GF-D8 (cell line): ENCODE measurements around the gene MED27.

Source experiments
- DNase-seq: peaks from one replicate; lab custom pipeline; 2025; lab: John Stamatoyannopoulos, UW

Gene MED27

GRCh38 chr9:132041798-132042197 is 37.9 kb downstream of the MED27 start:
- DNase-seq = no peak

DNA sequence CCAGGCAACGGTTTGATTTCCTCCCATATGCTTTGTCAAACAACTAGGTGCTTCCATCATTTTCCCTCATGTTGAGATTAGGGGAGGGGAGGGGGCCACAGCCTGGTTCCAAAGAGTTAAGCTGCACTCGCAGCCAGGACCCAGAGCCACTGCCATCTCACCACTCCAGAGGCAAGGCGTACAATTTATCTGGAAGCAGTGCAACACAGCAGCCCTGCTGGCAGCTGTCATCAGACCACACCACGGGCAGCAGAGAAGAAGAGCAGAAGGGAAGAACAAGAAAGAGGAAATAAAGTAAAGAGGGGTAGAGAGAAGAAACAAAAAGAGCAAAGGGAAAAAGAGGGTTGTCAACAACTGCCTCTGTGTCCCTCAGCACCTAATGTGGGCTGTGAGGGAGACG is 38.9 kb downstream of the MED27 start:
- no peak for DNase-seq

DNA sequence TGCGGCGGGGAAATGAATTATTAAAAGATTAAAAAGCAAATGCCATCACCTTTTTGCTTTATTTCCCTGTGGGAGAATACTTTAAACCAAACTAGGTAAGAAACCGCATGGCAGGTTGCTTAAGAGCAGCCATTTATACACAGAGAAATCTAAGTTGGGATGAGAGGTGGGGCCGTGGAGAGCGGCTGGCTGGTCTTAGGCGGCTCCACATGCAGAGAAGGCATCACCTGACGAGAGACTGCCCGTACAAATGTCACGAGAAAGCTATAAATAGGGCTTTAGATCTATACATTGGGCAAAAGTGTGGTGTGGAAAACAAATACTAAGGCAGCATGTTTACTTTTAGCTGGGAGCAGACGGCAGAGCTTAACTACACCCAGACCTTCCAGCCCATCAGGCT is 39.4 kb downstream of the MED27 start:
- DNase-seq = no peak

- no peak for DNase-seq
Observed at GRCh38 chr9:132039284-132039683, 40.4 kb downstream of the MED27 start.

DNA sequence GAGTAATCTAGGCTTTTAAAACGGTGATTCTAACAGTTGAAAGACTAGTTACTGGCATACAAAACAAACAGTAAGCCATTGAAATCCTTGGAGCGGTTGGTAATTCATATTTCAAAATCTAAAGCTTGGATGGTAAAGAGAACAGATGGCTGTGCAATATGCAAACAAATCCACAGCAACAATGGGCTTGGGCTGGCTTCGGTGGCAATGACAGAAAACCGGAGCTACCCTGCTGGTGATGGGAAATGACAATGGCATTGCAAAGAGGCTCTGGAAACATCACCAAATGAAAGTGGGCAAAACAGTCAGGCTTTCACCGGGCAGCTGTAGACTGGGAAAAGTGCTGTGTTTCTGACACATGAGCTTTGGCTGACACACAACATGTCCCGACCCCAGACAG is 42.2 kb downstream of the MED27 start:
- DNase-seq = no peak

DNA sequence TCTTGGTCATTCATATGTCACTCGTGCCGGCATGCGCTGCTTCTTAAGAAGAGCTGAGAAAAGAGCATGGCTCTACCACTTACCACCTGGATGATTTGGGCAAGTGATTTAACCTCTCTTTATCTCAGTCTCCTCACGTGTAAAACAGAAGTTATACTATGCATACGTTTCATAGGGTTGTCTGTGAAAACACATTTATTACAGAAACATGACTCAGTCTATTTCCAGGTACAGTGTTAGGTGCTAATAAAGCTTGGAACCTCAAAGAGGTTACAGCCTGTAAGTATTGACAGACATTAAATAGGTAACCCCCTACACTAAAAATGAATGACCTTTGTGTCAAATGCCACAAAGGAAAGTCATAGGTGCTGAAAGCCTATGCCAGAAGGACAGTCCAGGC is 43.1 kb downstream of the MED27 start:
- DNase-seq = no peak

GRCh38 chr9:132035679-132036078 is 44.0 kb downstream of the MED27 start:
- no peak for DNase-seq

DNA sequence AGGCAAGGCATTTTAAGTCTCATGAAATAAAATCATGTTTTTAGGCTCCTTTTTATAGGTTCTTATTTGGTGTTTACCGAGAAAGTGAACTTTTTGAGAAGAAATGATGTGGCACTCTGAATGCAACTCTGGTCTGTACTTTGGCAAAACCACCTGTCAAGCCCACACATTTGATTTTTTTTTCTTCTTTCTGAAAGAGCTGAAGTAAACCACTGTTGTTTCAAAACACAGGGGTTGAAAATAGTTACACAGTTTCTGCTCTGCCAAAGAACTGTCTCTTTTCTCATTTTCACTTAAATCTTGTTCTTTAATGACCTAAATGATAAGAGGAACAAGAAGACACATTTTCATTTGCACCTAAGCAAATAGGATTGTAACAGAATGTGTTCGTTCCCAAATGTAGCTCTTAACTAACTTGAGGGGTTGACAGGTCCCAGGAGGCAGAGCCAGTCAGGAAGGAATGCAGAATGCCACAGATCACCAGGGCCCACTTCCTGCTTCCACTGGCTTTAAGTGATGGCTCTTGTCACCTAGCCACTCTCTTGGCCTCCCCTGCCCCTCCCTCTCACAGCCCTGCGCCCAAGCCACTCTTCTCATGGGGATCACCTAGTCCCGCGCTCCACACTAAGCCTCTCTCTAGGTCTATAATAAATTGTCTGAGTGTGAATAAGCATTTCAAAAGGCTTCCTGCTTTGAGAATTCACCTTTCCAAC is 47.3 kb downstream of the MED27 start:
- no peak for DNase-seq

DNA sequence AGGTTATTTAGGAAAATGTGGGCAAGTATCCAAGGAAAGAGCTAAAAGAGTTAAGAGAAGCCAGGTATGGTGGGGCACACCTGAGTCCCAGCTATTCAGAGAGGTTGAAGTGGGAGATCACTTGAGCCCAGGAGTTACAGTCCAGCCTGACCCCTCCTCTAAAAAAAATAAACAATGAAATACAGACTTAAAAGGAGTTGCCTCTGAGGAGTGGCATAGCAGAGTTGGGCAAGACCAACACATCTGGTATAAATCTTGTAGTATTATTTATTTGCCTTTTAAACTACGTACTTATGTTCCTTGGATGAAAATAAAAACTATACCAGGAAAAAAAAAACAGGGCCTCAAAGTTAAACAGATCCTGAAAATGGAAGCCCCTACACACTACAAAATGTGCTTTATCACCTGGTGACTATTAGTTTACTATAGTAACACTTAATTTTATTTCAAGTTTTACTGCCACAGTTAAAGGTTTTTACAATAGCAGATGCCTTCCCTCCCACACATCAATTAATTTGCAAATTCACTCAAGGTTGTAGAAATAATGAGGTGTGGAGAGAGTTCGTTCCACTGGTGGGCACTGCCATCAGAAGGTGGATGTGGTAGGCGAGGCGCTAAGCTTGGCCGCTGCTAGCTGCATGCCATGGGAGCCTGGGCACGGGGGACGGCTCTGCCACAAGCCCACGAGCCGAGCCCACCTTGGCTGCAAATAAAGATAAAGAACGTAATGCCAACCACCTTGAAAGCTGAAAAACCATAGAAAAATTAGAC is 48.0 kb downstream of the MED27 start:
- DNase-seq = no peak

GRCh38 chr9:132030626-132031325 is 48.9 kb downstream of the MED27 start:
- no peak for DNase-seq

DNA sequence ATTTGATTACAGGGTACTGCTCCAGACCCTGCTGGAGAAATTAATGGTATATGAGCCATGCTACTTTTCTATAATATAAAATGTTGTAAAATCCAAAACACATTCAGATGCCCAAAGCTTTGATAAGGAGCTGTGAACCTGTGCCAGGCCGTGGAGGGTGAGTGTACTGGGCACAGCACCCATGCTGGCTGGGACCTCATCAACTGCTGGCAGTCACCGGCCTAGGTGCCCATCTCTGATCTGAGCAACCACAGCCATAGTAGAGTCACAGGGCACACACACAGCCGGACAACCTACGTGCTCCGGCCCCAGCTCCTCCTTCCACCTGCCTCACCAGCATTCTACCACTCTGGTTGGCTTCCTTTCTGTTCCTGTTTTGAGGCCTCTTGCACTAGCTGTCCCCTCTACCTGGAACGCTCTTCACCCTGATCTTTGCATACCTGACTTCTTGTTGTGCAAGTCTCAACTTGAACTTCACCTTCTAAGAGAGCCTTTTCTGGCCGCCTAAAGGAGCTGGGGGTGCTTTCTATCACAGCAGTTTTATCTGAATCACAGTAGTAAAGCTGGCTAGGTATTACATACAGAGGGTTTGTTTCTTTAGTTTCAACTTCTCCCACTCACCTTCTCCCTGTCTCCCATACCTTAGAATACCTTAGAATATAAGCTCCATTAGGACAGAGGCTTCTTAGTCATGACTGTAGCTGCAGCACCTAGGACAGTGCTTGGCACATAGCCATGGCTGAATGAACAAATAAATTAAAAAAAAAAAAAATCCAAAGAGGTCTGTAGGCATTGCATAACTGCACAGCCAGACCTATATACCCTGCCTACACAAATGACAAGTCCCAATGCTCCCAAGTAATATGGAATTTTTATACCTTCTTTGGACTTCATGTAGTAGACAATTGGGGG is 51.7 kb downstream of the MED27 start:
- DNase-seq = no peak

GRCh38 chr9:132026932-132027585 is 52.6 kb downstream of the MED27 start:
- no peak for DNase-seq

DNA sequence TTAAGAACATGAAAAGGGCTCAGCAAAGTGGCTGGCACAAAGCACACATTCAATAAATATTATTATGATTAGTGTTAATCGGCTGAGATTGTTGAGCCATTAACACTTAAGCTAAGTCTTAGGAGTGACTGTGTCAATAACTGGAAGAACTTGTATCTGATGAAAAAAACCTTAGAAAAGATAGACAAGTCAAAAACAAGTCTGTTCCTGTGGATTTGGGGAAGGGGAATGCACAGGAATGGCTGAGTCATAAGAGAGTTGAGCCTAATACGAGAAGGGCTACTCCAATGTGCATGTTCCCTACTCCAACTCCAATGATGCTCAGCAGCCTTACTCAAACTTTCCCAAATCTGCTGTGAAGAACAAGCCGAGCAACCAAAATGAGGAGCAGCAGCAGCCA is 53.9 kb downstream of the MED27 start:
- DNase-seq = no peak

DNA sequence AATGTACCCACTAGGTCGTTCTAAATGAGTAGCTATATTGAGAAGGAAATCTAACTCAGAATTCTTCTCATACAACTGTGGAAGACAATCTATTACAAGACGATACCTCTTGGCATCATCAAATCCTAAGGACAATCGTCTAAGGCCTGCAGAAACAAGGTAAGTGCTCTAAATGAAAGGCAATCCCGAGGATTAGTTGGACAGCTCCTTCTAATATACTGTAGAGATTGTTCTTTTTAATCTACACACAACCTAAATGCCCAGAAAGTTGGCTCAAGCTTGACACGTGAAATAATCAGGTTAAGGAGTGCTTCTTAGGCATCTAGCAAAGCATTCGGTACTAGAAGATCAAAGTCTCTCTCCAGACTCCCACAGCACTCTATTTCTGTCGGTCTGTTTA is 55.1 kb downstream of the MED27 start:
- DNase-seq = no peak

GRCh38 chr9:132023419-132024180 is 56.1 kb downstream of the MED27 start:
- DNase-seq = no peak

GRCh38 chr9:132020820-132021510 is 58.7 kb downstream of the MED27 start:
- no peak for DNase-seq

DNA sequence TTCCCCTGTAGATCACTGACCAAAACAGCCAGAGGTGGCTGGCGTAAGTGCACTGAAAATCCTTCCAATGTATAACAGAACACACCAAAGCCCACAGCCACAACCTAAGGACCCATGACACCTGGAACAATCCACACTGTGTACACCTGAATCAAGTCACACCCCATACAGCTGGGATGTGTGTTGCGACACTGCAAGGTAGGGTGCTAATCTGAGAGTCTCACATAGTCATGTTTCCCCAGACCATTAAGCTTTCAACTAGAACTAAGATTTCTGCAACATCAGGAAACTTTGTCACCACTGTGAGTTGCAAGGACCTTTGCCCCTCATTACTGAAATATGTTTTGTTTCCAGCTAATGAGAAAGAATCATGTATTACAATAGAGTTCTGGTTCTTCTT is 59.4 kb downstream of the MED27 start:
- DNase-seq = no peak

GRCh38 chr9:132019702-132020101 is 60.0 kb downstream of the MED27 start:
- no peak for DNase-seq

DNA sequence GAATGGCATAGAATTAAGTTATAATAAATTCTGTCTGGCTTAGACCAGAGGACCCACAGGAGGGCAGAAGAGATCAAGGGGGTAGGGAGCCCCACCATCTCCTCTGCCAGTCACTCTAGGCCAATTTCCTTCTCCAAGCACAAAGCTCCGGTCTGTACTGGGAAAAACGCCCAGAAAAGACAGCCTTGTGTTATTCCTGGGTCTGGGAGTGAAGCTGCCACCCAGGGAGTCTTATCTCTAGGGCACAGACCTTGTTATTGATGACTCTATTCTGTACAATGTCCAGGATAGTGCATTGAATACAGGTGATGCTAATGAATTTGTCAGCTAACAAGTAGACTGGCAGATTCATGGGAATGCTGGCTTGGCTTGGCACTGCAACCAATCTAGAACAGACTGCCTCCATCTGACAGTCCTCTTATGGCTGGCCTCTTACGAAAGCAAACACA is 60.7 kb downstream of the MED27 start:
- DNase-seq = no peak

DNA sequence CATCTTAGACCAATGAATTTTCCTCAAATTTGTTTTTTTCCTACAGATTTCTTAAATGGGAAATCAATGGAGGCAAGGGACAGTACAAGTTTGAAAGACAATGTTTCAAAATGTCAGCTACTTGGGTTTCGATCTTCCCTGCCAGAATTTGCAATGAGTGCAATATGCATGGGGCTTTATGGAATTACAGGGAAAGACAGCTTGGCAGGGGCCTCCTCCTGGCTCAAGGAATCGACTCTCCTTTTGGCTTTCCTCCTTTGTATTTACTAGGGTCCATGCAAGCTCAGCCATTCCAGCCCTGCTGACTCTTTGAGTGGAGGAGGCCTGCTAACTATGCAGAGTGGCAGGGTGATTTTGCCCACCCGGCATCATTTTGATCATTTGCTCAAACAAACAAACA is 63.2 kb downstream of the MED27 start:
- DNase-seq = no peak
